PC-9 (cell line): Measurements from ENCODE around the gene TMSB15B. TPM values are rescaled to one million over a fixed set of nuclear protein-coding genes. Genes with fewer than 3 reads are reported as not detected.

Source experiments
- BruUV-seq: library from RNA; stranded (reverse); fragments of 400-500 nt; replicated peaks from 2 replicates; lab custom pipeline; 2021; lab: Mats Ljungman, UMichigan
- CTCF ChIA-PET: fragments of 300-600 bp; sonication (Branson Sonifier 250); formaldehyde crosslinking; loops from one replicate; lab custom pipeline; 2022; ENCODE audit warnings: antibody characterized with exemption; lab: Charles Lee
- POLR2A ChIA-PET: fragments of 300-600 bp; sonication (Branson Sonifier 250); formaldehyde crosslinking; loops from one replicate; lab custom pipeline; 2022; ENCODE audit warnings: antibody characterized with exemption; ENCODE audit not compliant: unreplicated experiment; lab: Charles Lee
- DNase-seq, 2 experiments: peaks; one replicate each; pipeline versions ENCODE4 v3.0.0 to v3.0.0-alpha.2; 2015 to 2022; ENCODE audit warnings: mixed read lengths in 1 of 2
- H2AFZ ChIP-seq: fragments of 200-600 bp; sonication (generic); 2 replicates; pipeline ENCODE4 v1.8.1; 2017; ENCODE audit warnings: antibody characterized with exemption
- H3F3A ChIP-seq: fragments of 200-600 bp; sonication (generic); 2 replicates; pipeline ENCODE4 v1.8.1; 2017; ENCODE audit warnings: antibody characterized with exemption, mild to moderate bottlenecking, low read depth; ENCODE audit not compliant: insufficient read depth
- H3K27ac ChIP-seq: fragments of 200-600 bp; sonication (generic); 2 replicates; pipeline ENCODE4 v1.6.1; 2016; ENCODE audit warnings: mixed run types
- H3K27me3 ChIP-seq: fragments of 200-600 bp; sonication (generic); 2 replicates; pipeline ENCODE4 v1.6.1; 2016; ENCODE audit warnings: low read depth, mixed run types; ENCODE audit not compliant: insufficient read depth
- H3K36me3 ChIP-seq: fragments of 200-600 bp; sonication (generic); 2 replicates; pipeline ENCODE4 v1.6.1; 2016; ENCODE audit warnings: low read depth, mixed run types
- H3K4me1 ChIP-seq: fragments of 200-600 bp; sonication (generic); replicated peaks from 2 replicates; pipeline ENCODE4 v1.6.1; 2016; ENCODE audit warnings: mixed run types; ENCODE audit not compliant: insufficient read depth
- H3K4me2 ChIP-seq: fragments of 200-600 bp; sonication (generic); 2 replicates; pipeline ENCODE4 v1.6.1; 2017; ENCODE audit warnings: mixed run types
- H3K4me3 ChIP-seq: fragments of 200-600 bp; sonication (generic); 2 replicates; pipeline ENCODE4 v1.6.1; 2016; ENCODE audit warnings: mixed run types
- H3K79me2 ChIP-seq: fragments of 200-600 bp; sonication (generic); 2 replicates; pipeline ENCODE4 v1.6.1; 2017; ENCODE audit warnings: low read depth, mixed run types
- H3K9me2 ChIP-seq: fragments of 200-600 bp; sonication (generic); 2 replicates; pipeline ENCODE4 v1.8.1; 2017; ENCODE audit warnings: mild to moderate bottlenecking; ENCODE audit not compliant: insufficient read depth
- H3K9me3 ChIP-seq: fragments of 200-600 bp; sonication (generic); 2 replicates; pipeline ENCODE4 v1.8.1; 2016; ENCODE audit warnings: low read depth; ENCODE audit not compliant: insufficient read depth
- H4K20me1 ChIP-seq: fragments of 200-600 bp; sonication (generic); 2 replicates; pipeline ENCODE4 v1.8.1; 2017; ENCODE audit not compliant: insufficient read depth
- EZH2 ChIP-seq: fragments of 200-600 bp; sonication (generic); IDR thresholded peaks from 2 replicates; pipeline ENCODE4 v1.8.0; 2017; ENCODE audit warnings: antibody characterized with exemption, low read depth
- intact Hi-C: fragments of 100-400 bp; cut with micrococcal nuclease; formaldehyde crosslinking; loops from one replicate; pipeline ENCODE4 v1.10.0; 2022; ENCODE audit not compliant: unreplicated experiment
- total RNA-seq: library from RNA; stranded (reverse); gene quantifications from 2 replicates; pipeline ENCODE4 v1.2.3, GENCODE V29; 2021
- TF ChIP-seq, protein P1 (sequence below): fragments of 200-600 bp; sonication (generic); conservative IDR thresholded peaks from 2 replicates; pipeline ENCODE4 v1.6.1; 2017; ENCODE audit warnings: mixed run types, antibody characterized with exemption, mild to moderate bottlenecking, moderate library complexity

Gene TMSB15B
- total RNA-seq, 1 experiment from 2014 or later: not detected

DNA sequence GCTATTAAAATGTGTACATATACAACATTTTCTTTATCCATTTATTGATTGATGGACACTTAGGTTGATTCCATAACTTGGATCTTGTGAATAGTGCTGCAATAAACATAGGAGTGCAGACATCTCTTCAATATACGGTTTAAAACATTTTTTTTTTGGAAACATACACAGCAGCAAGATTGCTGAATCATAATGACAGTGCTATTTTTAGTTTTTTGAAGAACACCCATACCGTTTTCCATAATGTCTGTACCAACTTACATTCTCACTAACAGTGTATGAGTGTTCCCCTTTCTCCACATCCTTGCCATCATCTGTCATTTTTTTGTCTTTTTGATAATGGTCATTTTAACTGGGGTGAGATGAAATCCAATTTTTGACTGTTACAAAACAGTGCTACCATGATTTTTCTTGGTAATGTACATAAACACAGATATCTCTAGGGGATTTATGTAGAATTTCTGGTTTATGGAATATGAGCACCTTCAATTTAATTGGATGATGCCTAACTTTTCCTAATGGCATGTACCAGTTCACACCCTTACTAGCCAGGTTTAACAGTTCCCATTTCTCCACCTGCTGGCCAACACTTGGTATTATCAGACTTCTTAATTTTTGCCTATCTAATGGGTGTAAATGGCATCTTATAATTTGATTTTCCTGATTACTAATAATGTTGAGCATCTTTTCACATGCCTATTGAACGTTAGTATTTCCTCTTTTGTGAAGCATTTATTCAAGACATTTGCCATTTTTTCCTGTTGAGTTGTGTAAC, 21.0 kb upstream of the TMSB15B start:
- BruUV-seq: no TSS peak
- POLR2A ChIA-PET: no interaction called here

DNA sequence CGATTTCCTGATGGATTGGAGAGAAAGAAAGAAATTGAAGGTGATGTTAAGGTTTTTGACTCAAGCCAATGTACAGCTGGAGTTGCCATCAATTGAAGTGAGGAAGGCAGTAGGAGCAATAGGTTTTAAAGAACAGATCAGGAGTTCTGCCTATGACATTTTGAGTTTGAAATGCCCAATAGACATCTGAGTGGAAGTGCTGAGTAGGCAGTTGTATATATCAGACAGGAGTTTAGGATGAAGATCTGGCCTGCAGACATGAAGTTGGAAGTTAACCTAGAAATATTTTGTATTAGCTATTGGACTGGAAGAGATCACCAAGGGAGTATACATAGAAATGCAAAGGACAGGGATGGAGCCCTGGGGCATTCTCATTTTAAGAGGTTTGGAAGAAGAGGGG, 12.9 kb upstream of the TMSB15B start:
- POLR2A ChIA-PET: no interaction called here

More for the DNA sequence above, 21.0 kb upstream of the TMSB15B start:
- H3K4me2 ChIP-seq: no peak overlapping the region
- no peaks in the 10 kb centered on the region for H3K36me3 ChIP-seq
- CTCF ChIA-PET: no interaction called here
- TF ChIP-seq EZH2: no peak
- TF ChIP-seq, protein P1, sequence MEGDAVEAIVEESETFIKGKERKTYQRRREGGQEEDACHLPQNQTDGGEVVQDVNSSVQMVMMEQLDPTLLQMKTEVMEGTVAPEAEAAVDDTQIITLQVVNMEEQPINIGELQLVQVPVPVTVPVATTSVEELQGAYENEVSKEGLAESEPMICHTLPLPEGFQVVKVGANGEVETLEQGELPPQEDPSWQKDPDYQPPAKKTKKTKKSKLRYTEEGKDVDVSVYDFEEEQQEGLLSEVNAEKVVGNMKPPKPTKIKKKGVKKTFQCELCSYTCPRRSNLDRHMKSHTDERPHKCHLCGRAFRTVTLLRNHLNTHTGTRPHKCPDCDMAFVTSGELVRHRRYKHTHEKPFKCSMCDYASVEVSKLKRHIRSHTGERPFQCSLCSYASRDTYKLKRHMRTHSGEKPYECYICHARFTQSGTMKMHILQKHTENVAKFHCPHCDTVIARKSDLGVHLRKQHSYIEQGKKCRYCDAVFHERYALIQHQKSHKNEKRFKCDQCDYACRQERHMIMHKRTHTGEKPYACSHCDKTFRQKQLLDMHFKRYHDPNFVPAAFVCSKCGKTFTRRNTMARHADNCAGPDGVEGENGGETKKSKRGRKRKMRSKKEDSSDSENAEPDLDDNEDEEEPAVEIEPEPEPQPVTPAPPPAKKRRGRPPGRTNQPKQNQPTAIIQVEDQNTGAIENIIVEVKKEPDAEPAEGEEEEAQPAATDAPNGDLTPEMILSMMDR: peak; percentile 59
- H3K9me2 ChIP-seq: no peaks in the 10 kb centered on the region
- H3K4me1 ChIP-seq: no peaks in the 10 kb centered on the region
- H3K27ac ChIP-seq: no peak overlapping the region
- intact Hi-C loops: loop anchor here (1.0 kb wide), 1 partner anchor 408 kb away; no protein-coding TSS in a partner anchor
- DNase-seq: no peak
- no peak overlapping the region for H3K4me3 ChIP-seq
- no peaks in the 10 kb centered on the region for H3K9me3 ChIP-seq
- H3K27me3 ChIP-seq: peaks cover 10% of the 10 kb centered on the region; the same call in 1 of the 2 replicates
- no peaks in the 10 kb centered on the region for H3F3A ChIP-seq
- no peaks in the 10 kb centered on the region for H4K20me1 ChIP-seq
- H3K79me2 ChIP-seq: no peaks in the 10 kb centered on the region
- no peak overlapping the region for H2AFZ ChIP-seq

DNA sequence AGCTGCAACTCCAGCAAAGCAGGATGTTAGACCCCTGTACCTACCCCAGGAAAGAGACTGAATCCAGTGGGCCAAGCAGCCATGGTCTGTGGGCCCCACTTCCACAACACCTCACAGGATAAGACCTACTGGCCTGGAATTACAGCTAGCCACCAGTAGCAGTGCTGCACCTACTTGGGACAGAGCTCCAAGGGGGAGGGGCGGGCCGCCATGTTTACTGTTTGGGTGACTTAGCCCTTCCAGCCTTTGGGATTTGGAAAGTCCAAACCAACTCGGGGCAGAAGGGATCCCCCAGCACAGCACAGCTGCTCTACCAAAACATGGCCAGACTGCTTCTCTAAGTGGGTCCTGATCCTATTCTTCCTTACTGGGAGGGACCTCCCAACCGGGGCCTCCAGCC, 9.1 kb upstream of the TMSB15B start:
- TF ChIP-seq, protein P1: no peak
- no peak for TF ChIP-seq EZH2
- H3K4me3 ChIP-seq: no peak overlapping the region
- H3K9me3 ChIP-seq: no peaks in the 10 kb centered on the region
- H3K27me3 ChIP-seq: peaks cover 13% of the 10 kb centered on the region; the same call in 1 of the 2 replicates
- POLR2A ChIA-PET: no interaction called here
- intact Hi-C loops: no loop called here
- H3K79me2 ChIP-seq: no peaks in the 10 kb centered on the region
- DNase-seq: no peak
- H3K9me2 ChIP-seq: no peaks in the 10 kb centered on the region
- no peaks in the 10 kb centered on the region for H3K36me3 ChIP-seq
- no peaks in the 10 kb centered on the region for H4K20me1 ChIP-seq
- no peaks in the 10 kb centered on the region for H3F3A ChIP-seq
- no TSS peak for BruUV-seq
- H3K4me2 ChIP-seq: no peak overlapping the region
- H2AFZ ChIP-seq: no peak overlapping the region
- CTCF ChIA-PET: no interaction called here
- H3K27ac ChIP-seq: no peak overlapping the region
- no peaks in the 10 kb centered on the region for H3K4me1 ChIP-seq

More for the DNA sequence above, 12.9 kb upstream of the TMSB15B start:
- H3K27ac ChIP-seq: no peak overlapping the region
- CTCF ChIA-PET: no interaction called here
- intact Hi-C loops: no loop called here
- no peaks in the 10 kb centered on the region for H3K4me1 ChIP-seq
- H4K20me1 ChIP-seq: no peaks in the 10 kb centered on the region
- no peaks in the 10 kb centered on the region for H3K79me2 ChIP-seq
- no peaks in the 10 kb centered on the region for H3K9me2 ChIP-seq
- BruUV-seq: no TSS peak
- no peak for DNase-seq
- H3K4me2 ChIP-seq: no peak overlapping the region
- H2AFZ ChIP-seq: no peak overlapping the region
- no peaks in the 10 kb centered on the region for H3K9me3 ChIP-seq
- H3F3A ChIP-seq: no peaks in the 10 kb centered on the region
- no peak overlapping the region for H3K4me3 ChIP-seq
- peaks cover 13% of the 10 kb centered on the region; the same call in 1 of the 2 replicates for H3K27me3 ChIP-seq
- no peaks in the 10 kb centered on the region for H3K36me3 ChIP-seq
- TF ChIP-seq, protein P1: no peak
- no peak for TF ChIP-seq EZH2
